ENCODE measurements around the gene SECISBP2L. TPM values are rescaled to one million over a fixed set of nuclear protein-coding genes. Genes with fewer than 3 reads are reported as not detected.

The SECISBP2L gene
- total and polyA plus RNA-seq, 9 of the 15 experiments (the other 6 are each of a cell fraction or from before 2014, with no cell fraction given), result 0.55 to 14.1 (median 10.4) TPM

- no peak overlapping the region for H3K27ac ChIP-seq (ENCODE audit: extremely low read depth, low read depth, low read length)
- no peak overlapping the region for H3K4me2 ChIP-seq (ENCODE audit: insufficient read depth, low read length)
- intact Hi-C loops (cut with micrococcal nuclease) (loop anchor here (5.0 kb wide), 1 partner anchor 217 kb away; no protein-coding TSS in a partner anchor), in situ Hi-C loops (cut with MboI) (no loop called here)
- H3K79me2 ChIP-seq (ENCODE audit: control insufficient read depth, insufficient read depth, low read length), result no peaks in the 10 kb centered on the region
- 64% methylated on average over 21 of the region's 23 CpGs for WGBS (ENCODE audit: insufficient coverage, low coverage, missing lambda C conversion rate)
- H2AFZ ChIP-seq (ENCODE audit: low read depth, low read length), result peak overlapping the region; percentile 26; the same call in 1 of the 2 replicates
- DNase-seq (ENCODE audit: extremely low read depth in 1 of 4, low spot score in 3 of 4) (peak in 2 of 4 experiments; percentile 20 to 24), FAIRE-seq (peak; percentile 29), ATAC-seq (peak; percentile 84)
- H3K4me1 ChIP-seq (replicated peaks in 1 of 2; ENCODE audit: control insufficient read depth in 2 of 2, insufficient read depth in 2 of 2, low read length in 2 of 2), result peaks cover 0 to 4% of the 10 kb centered on the region in 2 experiments; a peak in 1 of 5 replicates
- no peaks in the 10 kb centered on the region for H3K9me1 ChIP-seq (ENCODE audit: control insufficient read depth, insufficient read depth, low read length)
- H3K9me3 ChIP-seq (replicated peaks; ENCODE audit: control insufficient read depth, insufficient read depth, low read depth, low read length), result no peaks in the 10 kb centered on the region
- POLR2A ChIA-PET, result interaction anchor here (1.2 to 1.3 kb wide), 2 partner anchors 11 to 16 kb away, joined by 3 to 4 read pairs; no protein-coding TSS in a partner anchor
- CTCF ChIA-PET (ENCODE audit: low intra/inter-chr PET ratio), result no interaction called here
- H3K9ac ChIP-seq (ENCODE audit: insufficient read depth in 1 of 2, low read depth in 2 of 2, low read length in 2 of 2), result no peak overlapping the region
- no peak overlapping the region for H3K4me3 ChIP-seq
- H3K27me3 ChIP-seq (ENCODE audit: control insufficient read depth in 2 of 2, insufficient read depth in 2 of 2, low read length in 2 of 2), result no peaks in the 10 kb centered on the region
- BruUV-seq (replicated peaks), result no TSS peak
- no peaks in the 10 kb centered on the region for H3K36me3 ChIP-seq (ENCODE audit: control insufficient read depth, insufficient read depth, low read length)
- no peaks in the 10 kb centered on the region for H4K20me1 ChIP-seq (replicated peaks; ENCODE audit: control insufficient read depth, insufficient read depth, low read length)
- 0 out of 2 replicates have a peak, but pooled peaks have one; percentile 16 for TF ChIP-seq CTBP1 (IDR thresholded peaks at IDR 0.05; ENCODE audit: borderline replicate concordance)
- peak; percentile 75 for TF ChIP-seq L3MBTL2 (IDR thresholded peaks at IDR 0.05)
- peak; percentile 67; the same call in 1 of the 2 replicates for TF ChIP-seq ZNF592 (IDR thresholded peaks at IDR 0.05)
- no peak for TF ChIP-seq MAX (CRISPR knock-in tag; IDR thresholded peaks at IDR 0.05)
- TF ChIP-seq CTCF (IDR thresholded peaks at IDR 0.05 in 2 of 3, conservative IDR thresholded peaks at IDR 0.05 in 1 of 3; ENCODE audit: insufficient read depth in 2 of 3, low read depth in 1 of 3, low read length in 3 of 3), result peak in 2 of 3 experiments; percentile 25 to 28; a peak in 3 of 6 replicates
- TF ChIP-seq E2F6 (IDR thresholded peaks at IDR 0.05; ENCODE audit: borderline replicate concordance in 1 of 2, extremely low read depth in 1 of 2, insufficient read depth in 1 of 2, insufficient read length in 1 of 2, low read depth in 1 of 2, low read length in 1 of 2, poor library complexity in 1 of 2, severe bottlenecking in 1 of 2), result peak; percentile 23 to 55
- TF ChIP-seq ZBTB33 (CRISPR knock-in tag; IDR thresholded peaks at IDR 0.05), result peak; percentile 54; the same call in 1 of the 2 replicates
- TF ChIP-seq NFIC (IDR thresholded peaks at IDR 0.05), result 0 out of 2 replicates have a peak, but pooled peaks have one; percentile 11
- no peak for TF ChIP-seq KDM5B (IDR thresholded peaks at IDR 0.05; ENCODE audit: insufficient replicate concordance, low read depth, low read length)
- TF ChIP-seq NUFIP1 (IDR thresholded peaks at IDR 0.05; ENCODE audit: partially characterized antibody), result no peak
Observed at GRCh38 chr15:49079340-49080039, 33.2 kb upstream of the SECISBP2L start.
